ENCODE measurements around the gene TMED10. TPM values are rescaled to one million over a fixed set of nuclear protein-coding genes. Genes with fewer than 3 reads are reported as not detected.

TMED10 gene
- polyA plus RNA-seq, 2 of the 4 experiments (the other 2 are of a cell fraction): 290 to 354 TPM

Small RNAs within 50 kb of the gene (small RNA-seq; reads per million reads assigned to genes)
- gene HIF1AP1 (0 reads per million in 6 experiments), gene RNU4ATAC14P (0 to 0.33 (median 0) reads per million in 6 experiments)

Other genes with a start within 250 kb of the TMED10 start
- gene PGF, start 221.0 kb downstream of the TMED10 start, polyA plus RNA-seq (2011; rRNA removed): 0.52 and 0.63 TPM in 2 replicates
- 1.1 to 1.2 TPM (median 1.1 TPM) in 3 replicates for gene PGF, start 221.0 kb downstream of the TMED10 start, polyA plus RNA-seq (2017; fragmentation: RNase III; extraction: RNeasy Plus Mini Kit Qiagen cat#74134 plus additional on column Dnase treatment)
- 116 and 142 TPM in 2 replicates for gene EIF2B2, start 173.7 kb downstream of the TMED10 start, polyA plus RNA-seq (2011; rRNA removed)
- 86.2 to 88.4 TPM (median 86.3 TPM) in 3 replicates for gene EIF2B2, start 173.7 kb downstream of the TMED10 start, polyA plus RNA-seq (2017; fragmentation: RNase III; extraction: RNeasy Plus Mini Kit Qiagen cat#74134 plus additional on column Dnase treatment)
- 30.8 and 32.3 TPM in 2 replicates for gene MLH3, start 125.1 kb downstream of the TMED10 start, polyA plus RNA-seq (2011; rRNA removed)
- 15.2 to 16.2 TPM (median 16.0 TPM) in 3 replicates for gene MLH3, start 125.1 kb downstream of the TMED10 start, polyA plus RNA-seq (2017; fragmentation: RNase III; extraction: RNeasy Plus Mini Kit Qiagen cat#74134 plus additional on column Dnase treatment)
- gene ACYP1, start 112.6 kb downstream of the TMED10 start, polyA plus RNA-seq (2011; rRNA removed): 26.5 and 36.7 TPM in 2 replicates
- 30.0 to 34.3 TPM (median 33.3 TPM) in 3 replicates for gene ACYP1, start 112.6 kb downstream of the TMED10 start, polyA plus RNA-seq (2017; fragmentation: RNase III; extraction: RNeasy Plus Mini Kit Qiagen cat#74134 plus additional on column Dnase treatment)
- gene ZC2HC1C, start 107.0 kb downstream of the TMED10 start, polyA plus RNA-seq (2011; rRNA removed): 2.4 and 2.7 TPM in 2 replicates
- gene ZC2HC1C, start 107.0 kb downstream of the TMED10 start, polyA plus RNA-seq (2017; fragmentation: RNase III; extraction: RNeasy Plus Mini Kit Qiagen cat#74134 plus additional on column Dnase treatment): 2.7 to 3.9 TPM (median 2.8 TPM) in 3 replicates
- gene NEK9, start 49.6 kb downstream of the TMED10 start, polyA plus RNA-seq (2011; rRNA removed): 75.9 and 79.7 TPM in 2 replicates
- gene NEK9, start 49.6 kb downstream of the TMED10 start, polyA plus RNA-seq (2017; fragmentation: RNase III; extraction: RNeasy Plus Mini Kit Qiagen cat#74134 plus additional on column Dnase treatment): 44.3 to 51.1 TPM (median 49.4 TPM) in 3 replicates
- 197 and 256 TPM in 2 replicates for gene FOS, start 102.2 kb upstream of the TMED10 start, polyA plus RNA-seq (2011; rRNA removed)
- gene FOS, start 102.2 kb upstream of the TMED10 start, polyA plus RNA-seq (2017; fragmentation: RNase III; extraction: RNeasy Plus Mini Kit Qiagen cat#74134 plus additional on column Dnase treatment): 2.0 to 4.2 TPM (median 2.7 TPM) in 3 replicates

Measured in A549 (cell line).